Measurements from ENCODE around the gene NR2F1. TPM values are rescaled to one million over a fixed set of nuclear protein-coding genes. Genes with fewer than 3 reads are reported as not detected.

NR2F1 gene
- total RNA-seq, 3 donors from 2014 or later (not counting 1 experiment from before 2014, with no cell fraction given) = not detected

- WGBS (ENCODE audit: insufficient coverage) = 1% methylated on average over 110 of the region's 110 CpGs
- H3K27me3 ChIP-seq (ENCODE audit: control insufficient read depth, insufficient read depth, low read length) = peaks cover 70% of the 10 kb centered on the region
- no peak overlapping the region for H3K27ac Mint-ChIP-seq
- H3K27ac ChIP-seq (ENCODE audit: low read length) = no peak overlapping the region
- peaks cover 36 to 44% of the 10 kb centered on the region in 2 donors for H3K27me3 Mint-ChIP-seq (ENCODE audit: low read depth in 2 of 2)
- intact Hi-C loops (cut with micrococcal nuclease) = loop anchor here (5.0 kb wide), 1 partner anchor 333 kb away; no protein-coding TSS in a partner anchor
- peaks cover 34 to 37% of the 10 kb centered on the region in 2 donors for H3K4me1 Mint-ChIP-seq
- H3K36me3 Mint-ChIP-seq = peaks cover 6% of the 10 kb centered on the region
- H3K4me3 Mint-ChIP-seq = peak overlapping the region; percentile 50
- DNase-seq (peak in 1 of 2 donors; percentile 57), ATAC-seq (peak; percentile 22 to 51 (median 35))
- TF ChIP-seq, protein P1, sequence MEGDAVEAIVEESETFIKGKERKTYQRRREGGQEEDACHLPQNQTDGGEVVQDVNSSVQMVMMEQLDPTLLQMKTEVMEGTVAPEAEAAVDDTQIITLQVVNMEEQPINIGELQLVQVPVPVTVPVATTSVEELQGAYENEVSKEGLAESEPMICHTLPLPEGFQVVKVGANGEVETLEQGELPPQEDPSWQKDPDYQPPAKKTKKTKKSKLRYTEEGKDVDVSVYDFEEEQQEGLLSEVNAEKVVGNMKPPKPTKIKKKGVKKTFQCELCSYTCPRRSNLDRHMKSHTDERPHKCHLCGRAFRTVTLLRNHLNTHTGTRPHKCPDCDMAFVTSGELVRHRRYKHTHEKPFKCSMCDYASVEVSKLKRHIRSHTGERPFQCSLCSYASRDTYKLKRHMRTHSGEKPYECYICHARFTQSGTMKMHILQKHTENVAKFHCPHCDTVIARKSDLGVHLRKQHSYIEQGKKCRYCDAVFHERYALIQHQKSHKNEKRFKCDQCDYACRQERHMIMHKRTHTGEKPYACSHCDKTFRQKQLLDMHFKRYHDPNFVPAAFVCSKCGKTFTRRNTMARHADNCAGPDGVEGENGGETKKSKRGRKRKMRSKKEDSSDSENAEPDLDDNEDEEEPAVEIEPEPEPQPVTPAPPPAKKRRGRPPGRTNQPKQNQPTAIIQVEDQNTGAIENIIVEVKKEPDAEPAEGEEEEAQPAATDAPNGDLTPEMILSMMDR (IDR thresholded peaks at IDR 0.05) = no peak
- H3K4me3 ChIP-seq (ENCODE audit: low read length) = no peak overlapping the region
- H3K9me3 Mint-ChIP-seq = no peaks in the 10 kb centered on the region
- H3K4me1 ChIP-seq (ENCODE audit: control insufficient read depth, insufficient read depth, low read length) = peaks cover 60% of the 10 kb centered on the region
- H3K9me3 ChIP-seq (ENCODE audit: control insufficient read depth, insufficient read depth, low read length) = no peaks in the 10 kb centered on the region
- H3K36me3 ChIP-seq (ENCODE audit: control insufficient read depth, insufficient read depth, low read length) = no peaks in the 10 kb centered on the region
Measured at GRCh38 chr5:93583768-93584595, 960 bp downstream of the NR2F1 start.

DNA sequence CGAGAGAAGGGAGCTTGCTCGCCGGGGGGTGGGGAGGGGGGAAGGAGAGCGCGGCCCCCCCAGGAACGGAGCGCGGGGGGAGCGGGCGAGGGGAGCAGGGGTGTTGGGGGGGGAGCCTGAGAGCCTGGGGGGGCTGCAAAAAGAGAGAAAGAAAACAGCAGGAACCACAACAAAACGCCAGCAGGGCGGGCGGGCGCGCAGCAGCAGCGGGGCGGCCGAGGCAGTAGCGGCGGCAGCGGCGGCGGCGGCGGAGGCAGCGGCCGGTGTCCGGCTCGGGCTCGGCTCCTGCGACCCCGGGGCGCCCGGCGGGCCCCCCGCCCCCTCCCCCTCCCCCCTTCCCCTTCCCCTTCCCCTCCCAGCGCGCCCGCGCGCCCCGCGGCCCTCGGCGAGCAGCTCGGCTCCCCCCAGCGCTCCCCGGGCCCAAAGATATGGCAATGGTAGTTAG lies 1.6 kb downstream of the NR2F1 start:
- Mint-ChIP-seq H3K36me3 (peaks cover 6% of the 10 kb centered on the region), H3K4me1 (peaks cover 35 to 36% of the 10 kb centered on the region in 2 donors), H3K4me3 (peak overlapping the region; percentile 50), H3K9me3 (no peaks in the 10 kb centered on the region), H3K27ac (no peak overlapping the region), H3K27me3 (ENCODE audit: low read depth in 2 of 2) (peaks cover 42 to 51% of the 10 kb centered on the region in 2 donors)
- Histone ChIP-seq H3K27ac (ENCODE audit: low read length) (no peak overlapping the region), H3K4me1 (ENCODE audit: control insufficient read depth, insufficient read depth, low read length) (peaks cover 54% of the 10 kb centered on the region), H3K9me3 (ENCODE audit: control insufficient read depth, insufficient read depth, low read length) (no peaks in the 10 kb centered on the region), H3K27me3 (ENCODE audit: control insufficient read depth, insufficient read depth, low read length) (peaks cover 70% of the 10 kb centered on the region), H3K36me3 (ENCODE audit: control insufficient read depth, insufficient read depth, low read length) (no peaks in the 10 kb centered on the region), H3K4me3 (ENCODE audit: low read length) (no peak overlapping the region)
- intact Hi-C loops (cut with micrococcal nuclease) = loop anchor here (5.0 kb wide), 1 partner anchor 333 kb away; no protein-coding TSS in a partner anchor
- ATAC-seq (no peak), DNase-seq (no peak)
- WGBS (ENCODE audit: insufficient coverage) = under 1% methylated on average over 26 of the region's 48 CpGs
- TF ChIP-seq, protein P1 (IDR thresholded peaks at IDR 0.05) = no peak

DNA sequence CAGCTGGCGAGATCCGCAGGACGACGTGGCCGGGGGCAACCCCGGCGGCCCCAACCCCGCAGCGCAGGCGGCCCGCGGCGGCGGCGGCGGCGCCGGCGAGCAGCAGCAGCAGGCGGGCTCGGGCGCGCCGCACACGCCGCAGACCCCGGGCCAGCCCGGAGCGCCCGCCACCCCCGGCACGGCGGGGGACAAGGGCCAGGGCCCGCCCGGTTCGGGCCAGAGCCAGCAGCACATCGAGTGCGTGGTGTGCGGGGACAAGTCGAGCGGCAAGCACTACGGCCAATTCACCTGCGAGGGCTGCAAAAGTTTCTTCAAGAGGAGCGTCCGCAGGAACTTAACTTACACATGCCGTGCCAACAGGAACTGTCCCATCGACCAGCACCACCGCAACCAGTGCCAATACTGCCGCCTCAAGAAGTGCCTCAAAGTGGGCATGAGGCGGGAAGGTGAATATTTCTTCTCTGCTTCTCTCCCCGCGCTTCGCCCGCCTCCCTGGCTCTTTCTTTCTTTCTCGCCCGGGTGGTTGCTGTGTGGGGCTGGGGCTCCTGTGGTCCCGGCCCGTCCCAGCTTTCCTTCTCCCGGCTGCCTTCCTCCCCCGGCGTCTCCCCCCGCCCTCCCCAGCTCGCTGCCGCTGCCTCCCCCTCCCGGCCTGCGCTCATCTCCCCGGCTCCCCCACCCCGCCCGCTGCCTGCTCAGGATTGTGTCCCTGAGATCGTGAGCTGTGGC lies 2.2 kb downstream of the NR2F1 start:
- Histone ChIP-seq H3K4me3 (ENCODE audit: low read length) (no peak overlapping the region), H3K4me1 (ENCODE audit: control insufficient read depth, insufficient read depth, low read length) (peaks cover 48% of the 10 kb centered on the region), H3K27ac (ENCODE audit: low read length) (no peak overlapping the region), H3K9me3 (ENCODE audit: control insufficient read depth, insufficient read depth, low read length) (no peaks in the 10 kb centered on the region), H3K36me3 (ENCODE audit: control insufficient read depth, insufficient read depth, low read length) (no peaks in the 10 kb centered on the region), H3K27me3 (ENCODE audit: control insufficient read depth, insufficient read depth, low read length) (peaks cover 70% of the 10 kb centered on the region)
- no peak for DNase-seq
- no peaks in the 10 kb centered on the region for H3K9me3 Mint-ChIP-seq
- ATAC-seq = no peak
- 3% methylated on average over 66 of the region's 70 CpGs for WGBS (ENCODE audit: insufficient coverage)
- H3K4me3 Mint-ChIP-seq = peak overlapping the region; percentile 87
- TF ChIP-seq, protein P1 (IDR thresholded peaks at IDR 0.05) = no peak
- no peak overlapping the region for H3K27ac Mint-ChIP-seq
- H3K27me3 Mint-ChIP-seq (ENCODE audit: low read depth in 2 of 2) = peaks cover 46 to 55% of the 10 kb centered on the region in 2 donors
- H3K36me3 Mint-ChIP-seq = peaks cover 6% of the 10 kb centered on the region
- peaks cover 31 to 32% of the 10 kb centered on the region in 2 donors for H3K4me1 Mint-ChIP-seq
- intact Hi-C loops (cut with micrococcal nuclease) = no loop called here

Measured in natural killer cell (primary cell).